NCI-H187 treated with DMSO at 0.1 percent for 48 hours (cell line): ENCODE measurements around the gene MNS1.
"Not testable (repeated sequence)": the region's sequence is repeated elsewhere in the genome, so short reads cannot be mapped to it uniquely, and the experiment has no call there.

ENCODE experiments used
- DNase-seq: peaks from one replicate; lab custom pipeline; 2025; lab: John Stamatoyannopoulos, UW

MNS1 gene, protein sequence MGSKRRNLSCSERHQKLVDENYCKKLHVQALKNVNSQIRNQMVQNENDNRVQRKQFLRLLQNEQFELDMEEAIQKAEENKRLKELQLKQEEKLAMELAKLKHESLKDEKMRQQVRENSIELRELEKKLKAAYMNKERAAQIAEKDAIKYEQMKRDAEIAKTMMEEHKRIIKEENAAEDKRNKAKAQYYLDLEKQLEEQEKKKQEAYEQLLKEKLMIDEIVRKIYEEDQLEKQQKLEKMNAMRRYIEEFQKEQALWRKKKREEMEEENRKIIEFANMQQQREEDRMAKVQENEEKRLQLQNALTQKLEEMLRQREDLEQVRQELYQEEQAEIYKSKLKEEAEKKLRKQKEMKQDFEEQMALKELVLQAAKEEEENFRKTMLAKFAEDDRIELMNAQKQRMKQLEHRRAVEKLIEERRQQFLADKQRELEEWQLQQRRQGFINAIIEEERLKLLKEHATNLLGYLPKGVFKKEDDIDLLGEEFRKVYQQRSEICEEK

GRCh38 chr15:56464893-56465520 lies at the start of gene MNS1:
Gene MNS1 (minus strand): TSS chr15:56465137. CDS start chr15:56464972, 165 bp downstream.
- DNase-seq, result peak; percentile 54

DNA sequence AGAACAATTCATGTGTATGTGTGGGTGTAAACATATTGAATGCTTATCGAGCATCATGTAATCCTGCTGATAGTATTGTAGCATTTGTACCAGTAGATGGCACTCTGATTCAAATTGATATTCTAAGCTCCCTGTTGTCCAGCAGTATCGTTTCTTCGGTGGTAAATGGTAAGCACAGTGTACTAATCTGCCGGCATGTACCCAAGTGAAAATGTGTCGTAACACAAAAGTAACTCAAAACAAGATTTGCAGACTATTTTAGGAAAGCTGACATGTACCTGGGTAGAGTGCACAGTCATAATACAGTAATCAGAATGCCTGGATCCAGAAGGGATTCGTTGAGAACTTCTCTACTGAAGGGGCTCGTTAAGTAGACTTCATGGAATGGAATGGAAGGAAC lies 31.7 kb upstream of the MNS1 start:
- peak; percentile 46 for DNase-seq

- no peak for DNase-seq
These were observed 30.6 kb upstream of the MNS1 start for GRCh38 chr15:56495533-56495932.

DNA sequence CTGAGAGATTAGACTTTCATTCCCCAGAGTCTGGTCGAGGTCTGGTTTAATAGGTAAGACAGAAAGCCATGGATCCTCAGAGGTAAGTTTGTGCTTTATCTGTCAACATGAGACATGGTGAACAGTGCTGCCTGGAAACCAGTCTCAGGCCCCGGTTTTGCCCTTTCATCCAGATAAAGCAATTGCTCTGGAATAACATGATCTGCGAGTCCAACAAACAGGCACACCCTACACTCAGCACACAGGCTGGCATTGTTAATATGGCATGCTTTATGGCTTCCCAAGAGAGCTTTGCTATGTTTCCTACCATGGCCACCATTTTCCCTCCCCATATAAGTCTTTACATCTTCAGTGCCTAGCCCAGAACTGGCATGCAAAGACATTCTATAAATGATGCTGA lies 30.1 kb upstream of the MNS1 start:
- no peak for DNase-seq

DNA sequence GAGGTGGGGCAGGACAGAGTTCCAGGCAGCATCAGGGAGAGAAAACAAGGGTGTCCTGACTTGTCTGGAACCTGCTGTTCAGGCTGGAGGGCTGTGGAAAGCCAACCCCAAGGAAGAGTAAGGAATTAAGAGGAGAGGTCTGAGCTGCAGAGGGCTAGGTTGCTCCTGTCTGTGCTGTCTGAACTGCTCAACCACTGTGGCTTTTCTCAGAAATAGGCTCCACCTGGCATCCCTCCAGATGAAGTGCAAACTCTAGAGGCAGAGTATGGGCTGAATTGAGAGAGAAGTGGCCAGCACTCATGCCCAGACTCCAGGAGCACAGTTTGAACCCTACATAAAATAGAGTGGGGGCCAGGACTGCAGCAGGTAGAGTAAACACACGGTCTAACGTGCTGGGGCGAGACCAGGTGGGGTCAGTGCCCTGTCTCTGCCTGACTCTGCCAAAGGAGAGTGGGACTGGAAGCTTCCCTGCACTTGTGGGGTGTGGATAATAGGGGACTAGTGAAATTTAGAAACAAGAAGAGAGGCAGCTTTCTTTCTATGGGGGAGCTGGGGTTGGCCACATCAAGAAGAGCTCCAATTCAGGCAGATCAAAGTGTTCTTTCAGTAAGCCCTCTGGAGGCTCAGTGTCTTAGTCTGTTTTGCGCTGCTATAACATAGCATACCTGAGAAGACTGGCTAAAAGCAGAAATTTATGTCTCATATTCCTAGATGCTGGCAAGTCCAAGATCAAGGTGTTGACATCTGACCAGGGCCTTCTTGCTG lies 28.0 kb upstream of the MNS1 start:
- DNase-seq, result no peak

- no peak for DNase-seq
These were observed 27.3 kb upstream of the MNS1 start for GRCh38 chr15:56492236-56492635.

- DNase-seq, result no peak
These were observed 26.3 kb upstream of the MNS1 start for GRCh38 chr15:56491110-56491722.

- DNase-seq, result no peak
These were observed 25.5 kb upstream of the MNS1 start for GRCh38 chr15:56490461-56490860.

- not testable (repeated sequence) for DNase-seq
These were observed 21.3 kb upstream of the MNS1 start for GRCh38 chr15:56486206-56486605.

- not testable (repeated sequence) for DNase-seq
These were observed 20.5 kb upstream of the MNS1 start for GRCh38 chr15:56485426-56485825.

DNA sequence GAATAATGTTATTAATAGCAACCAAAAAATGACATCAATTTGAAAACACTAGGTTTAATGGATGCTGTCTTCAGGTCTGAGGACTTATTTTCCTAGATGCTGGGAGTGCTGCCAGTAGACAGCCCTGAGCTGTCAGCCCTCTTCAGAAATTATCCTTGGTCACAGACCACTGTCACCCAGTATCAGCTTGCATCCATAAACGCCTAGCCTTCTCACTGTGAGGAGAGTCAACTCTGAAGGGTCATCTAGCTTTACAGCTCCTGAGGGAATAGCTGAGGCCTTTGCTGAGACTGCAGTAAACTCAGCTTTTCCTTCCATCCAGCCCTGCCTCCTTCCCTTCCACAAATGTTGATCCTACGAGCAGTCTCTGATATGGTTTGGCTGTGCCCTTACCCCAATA lies 19.4 kb upstream of the MNS1 start:
- DNase-seq, result peak; percentile 64

DNA sequence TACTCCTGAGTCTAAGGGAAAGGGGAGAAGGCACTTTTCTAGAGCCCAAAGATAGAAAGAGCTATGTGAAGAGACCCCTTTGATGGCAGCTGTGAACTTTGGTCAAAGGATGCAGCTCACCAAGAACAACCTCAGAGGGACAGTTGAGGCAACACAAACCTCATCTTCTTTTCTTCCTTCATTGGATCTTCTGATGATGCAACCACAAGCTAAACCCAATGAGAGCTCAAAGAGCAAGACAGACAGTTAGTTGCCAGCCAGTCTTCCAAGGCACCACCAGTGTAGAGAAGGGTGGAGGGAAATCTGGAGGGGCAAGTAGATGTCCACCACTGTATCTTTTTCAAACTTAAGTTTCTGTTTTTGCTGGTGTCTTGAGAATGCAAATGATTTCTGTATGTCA lies 10.4 kb upstream of the MNS1 start:
- DNase-seq, result no peak

GRCh38 chr15:56473017-56473416 lies 8.1 kb upstream of the MNS1 start:
- DNase-seq, result no peak

DNA sequence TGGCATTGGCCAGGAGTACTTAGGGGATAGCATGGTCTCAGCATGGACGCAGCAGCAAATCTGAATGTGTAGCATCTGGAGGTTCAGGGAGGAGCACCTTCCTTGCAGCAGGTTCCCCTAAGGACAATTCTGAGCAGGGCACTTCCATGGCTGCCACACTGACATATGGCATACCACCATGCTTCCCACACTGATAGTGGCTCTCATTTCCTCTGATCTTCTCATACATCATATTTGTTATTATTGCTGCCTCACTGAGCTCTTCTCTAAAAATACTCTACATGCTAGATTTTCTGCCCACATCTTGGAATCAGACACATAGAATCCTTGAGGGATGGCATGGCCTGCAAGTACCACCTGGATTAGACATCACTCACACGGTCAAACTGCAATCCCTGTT lies 7.3 kb upstream of the MNS1 start:
- no peak for DNase-seq

DNA sequence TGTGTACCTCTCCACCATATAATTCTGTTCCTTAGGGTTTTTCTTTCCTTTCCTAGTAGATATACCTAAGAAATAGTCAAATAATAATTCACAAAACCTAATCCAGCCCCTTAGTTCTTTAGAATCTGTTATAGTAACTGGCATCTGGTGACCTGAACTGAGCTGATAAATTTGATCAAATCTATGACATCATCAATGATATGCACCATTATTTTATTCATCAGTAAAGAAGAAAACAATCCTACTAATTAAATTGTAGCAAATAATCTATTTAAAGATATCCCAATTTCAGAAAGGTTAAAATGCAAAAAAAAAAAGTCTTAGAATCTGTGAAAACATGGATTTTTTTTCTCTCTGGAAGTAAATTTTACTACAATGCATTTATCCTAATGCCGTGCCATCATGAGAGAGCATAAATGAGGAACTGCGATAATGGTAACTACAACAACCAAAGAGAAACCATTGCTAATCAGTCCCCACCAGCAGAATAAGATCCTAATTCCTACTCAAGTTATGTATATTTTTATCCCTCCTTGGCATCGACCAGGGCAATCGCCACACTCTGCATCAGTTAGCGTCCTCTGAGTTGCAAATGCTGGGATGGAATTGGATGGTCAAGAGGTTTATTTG lies 6.6 kb upstream of the MNS1 start:
- DNase-seq, result no peak

DNA sequence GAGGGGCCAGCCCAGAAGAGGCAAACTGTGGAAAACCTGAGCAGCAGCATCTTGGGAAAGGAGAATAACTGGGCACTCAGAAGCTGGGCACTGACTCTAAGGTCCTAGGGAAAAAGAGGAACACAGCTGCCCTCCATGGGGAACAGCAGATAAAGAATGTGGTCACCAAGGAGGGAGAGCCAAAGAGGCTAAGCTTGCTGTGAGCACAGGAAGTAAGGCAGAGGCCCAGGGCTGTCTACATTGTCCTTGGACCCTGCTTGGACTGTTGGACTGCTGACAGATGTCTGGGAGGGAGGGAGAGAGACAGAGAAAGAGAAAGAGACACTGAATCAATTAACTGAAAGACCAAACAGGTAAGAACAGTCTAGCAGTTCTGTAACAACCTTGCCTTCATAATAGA lies 4.5 kb upstream of the MNS1 start:
- DNase-seq, result no peak

- no peak for DNase-seq
These were observed 3.5 kb upstream of the MNS1 start for GRCh38 chr15:56468401-56468800.

DNA sequence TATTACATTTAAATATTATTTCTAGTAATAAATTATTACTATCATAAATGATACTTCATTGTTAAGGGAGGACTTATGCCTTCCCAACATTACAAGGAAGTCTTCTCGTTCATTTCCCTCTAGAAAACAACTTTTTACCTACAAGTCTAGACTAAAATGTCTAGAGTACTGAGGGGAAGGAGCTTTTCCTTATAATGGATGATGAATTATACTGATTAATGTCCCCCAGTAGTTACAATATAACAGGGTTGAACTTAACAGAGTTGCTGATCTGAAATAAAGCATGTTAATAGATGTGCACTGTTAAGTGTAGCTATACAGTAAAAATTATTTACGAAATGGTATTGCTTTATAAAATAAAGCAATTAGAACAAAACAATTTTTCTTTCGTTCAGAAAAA lies 2.7 kb upstream of the MNS1 start:
- DNase-seq, result no peak

GRCh38 chr15:56460947-56461346 lies 4.0 kb downstream of the MNS1 start:
- DNase-seq, result no peak

DNA sequence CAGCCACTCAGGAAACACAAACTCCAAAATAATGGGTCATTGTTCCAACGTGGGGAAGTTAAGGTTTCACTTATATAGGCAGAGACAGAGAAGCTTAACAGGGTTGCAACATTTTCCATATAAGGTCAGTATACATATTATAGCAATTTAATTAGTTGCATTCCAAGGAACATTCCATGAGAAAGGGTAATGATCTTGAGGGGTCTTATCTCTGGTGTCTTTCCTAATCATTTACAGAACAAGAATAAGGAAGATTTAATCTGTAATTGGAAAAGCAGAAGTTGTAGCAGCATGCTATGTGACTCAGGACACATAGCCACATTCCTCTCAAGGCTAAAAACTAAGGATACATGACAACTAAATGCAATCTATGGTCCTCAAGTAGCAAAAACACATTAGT lies 4.9 kb downstream of the MNS1 start:
- DNase-seq, result no peak

- DNase-seq, result no peak
These were observed 5.8 kb downstream of the MNS1 start for GRCh38 chr15:56459096-56459495.

GRCh38 chr15:56456229-56456628 lies 8.7 kb downstream of the MNS1 start:
- no peak for DNase-seq
